PFSK-1 (cell line): ENCODE measurements around the gene DCBLD1.

Source experiments
- FOXP2 ChIP-seq: optimal IDR thresholded peaks from 2 replicates; pipeline ENCODE3; 2011; ENCODE audit warnings: borderline replicate concordance, control low read depth, inconsistent platforms; ENCODE audit not compliant: insufficient read depth; ENCODE audit errors: extremely low read length, extremely low read depth
- POLR2AphosphoS5 ChIP-seq: IDR thresholded peaks from 2 replicates; pipeline ENCODE4 v1.6.1; 2012; ENCODE audit warnings: low read depth, mild to moderate bottlenecking, control low read depth, low read length, moderate library complexity
- SIN3A ChIP-seq: IDR thresholded peaks from 2 replicates; pipeline ENCODE4 v1.6.1; 2012; ENCODE audit warnings: mild to moderate bottlenecking, low read length, moderate library complexity, borderline replicate concordance; ENCODE audit not compliant: insufficient read depth
- TAF1 ChIP-seq: IDR thresholded peaks from 2 replicates; pipeline ENCODE4 v1.6.1; 2012; ENCODE audit warnings: low read length, control low read depth, borderline replicate concordance; ENCODE audit not compliant: insufficient read depth
- TF ChIP-seq, protein P1 (sequence below), 2 experiments: IDR thresholded peaks; 2 replicates each; pipeline versions ENCODE4 v1.6.1 to v1.8.0; 2011 to 2012; ENCODE audit warnings: low read depth in 2 of 2, low read length in 2 of 2, control low read depth in 1 of 2, inconsistent platforms in 1 of 2, mild to moderate bottlenecking in 1 of 2, moderate library complexity in 1 of 2; ENCODE audit not compliant: insufficient read depth in 1 of 2

The DCBLD1 gene

GRCh38 chr6:117483645-117484016 is 1.2 kb downstream of the DCBLD1 start:
- no peak for TF ChIP-seq SIN3A
- TF ChIP-seq, protein P1, sequence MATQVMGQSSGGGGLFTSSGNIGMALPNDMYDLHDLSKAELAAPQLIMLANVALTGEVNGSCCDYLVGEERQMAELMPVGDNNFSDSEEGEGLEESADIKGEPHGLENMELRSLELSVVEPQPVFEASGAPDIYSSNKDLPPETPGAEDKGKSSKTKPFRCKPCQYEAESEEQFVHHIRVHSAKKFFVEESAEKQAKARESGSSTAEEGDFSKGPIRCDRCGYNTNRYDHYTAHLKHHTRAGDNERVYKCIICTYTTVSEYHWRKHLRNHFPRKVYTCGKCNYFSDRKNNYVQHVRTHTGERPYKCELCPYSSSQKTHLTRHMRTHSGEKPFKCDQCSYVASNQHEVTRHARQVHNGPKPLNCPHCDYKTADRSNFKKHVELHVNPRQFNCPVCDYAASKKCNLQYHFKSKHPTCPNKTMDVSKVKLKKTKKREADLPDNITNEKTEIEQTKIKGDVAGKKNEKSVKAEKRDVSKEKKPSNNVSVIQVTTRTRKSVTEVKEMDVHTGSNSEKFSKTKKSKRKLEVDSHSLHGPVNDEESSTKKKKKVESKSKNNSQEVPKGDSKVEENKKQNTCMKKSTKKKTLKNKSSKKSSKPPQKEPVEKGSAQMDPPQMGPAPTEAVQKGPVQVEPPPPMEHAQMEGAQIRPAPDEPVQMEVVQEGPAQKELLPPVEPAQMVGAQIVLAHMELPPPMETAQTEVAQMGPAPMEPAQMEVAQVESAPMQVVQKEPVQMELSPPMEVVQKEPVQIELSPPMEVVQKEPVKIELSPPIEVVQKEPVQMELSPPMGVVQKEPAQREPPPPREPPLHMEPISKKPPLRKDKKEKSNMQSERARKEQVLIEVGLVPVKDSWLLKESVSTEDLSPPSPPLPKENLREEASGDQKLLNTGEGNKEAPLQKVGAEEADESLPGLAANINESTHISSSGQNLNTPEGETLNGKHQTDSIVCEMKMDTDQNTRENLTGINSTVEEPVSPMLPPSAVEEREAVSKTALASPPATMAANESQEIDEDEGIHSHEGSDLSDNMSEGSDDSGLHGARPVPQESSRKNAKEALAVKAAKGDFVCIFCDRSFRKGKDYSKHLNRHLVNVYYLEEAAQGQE (IDR thresholded peaks at IDR 0.05; ENCODE audit: insufficient read depth in 1 of 2, low read depth in 2 of 2, low read length in 2 of 2), result no peak
- no peak for TF ChIP-seq FOXP2
- TF ChIP-seq TAF1, result no peak
- TF ChIP-seq POLR2AphosphoS5, result no peak

DNA sequence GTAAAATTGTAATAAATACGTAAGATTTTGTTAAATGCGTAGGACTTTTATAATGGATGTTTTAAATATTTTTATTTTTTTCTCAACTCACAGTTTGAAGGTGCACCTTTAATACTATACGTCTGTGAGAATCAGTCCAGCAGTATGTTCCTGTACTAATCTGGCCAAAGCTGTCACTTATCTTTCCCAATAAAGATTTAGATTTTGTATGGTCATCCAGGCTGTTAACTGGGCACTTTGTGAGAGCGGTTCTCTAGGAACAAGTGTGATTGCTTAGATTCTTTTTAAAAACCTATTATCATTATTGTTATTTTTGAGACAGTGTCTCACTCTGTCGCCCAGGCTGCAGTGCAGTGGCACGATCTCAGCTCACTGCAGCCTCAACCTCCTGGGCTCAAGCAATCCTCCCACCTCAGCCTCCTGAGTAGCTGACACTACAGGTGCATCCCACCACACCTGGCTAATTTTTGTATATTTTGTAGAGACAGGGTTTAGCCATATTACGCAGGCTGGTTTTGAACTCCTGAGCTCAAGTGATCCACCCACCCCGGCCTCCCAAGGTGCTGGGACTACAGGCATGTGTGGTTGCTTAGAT is 1.7 kb downstream of the DCBLD1 start:
- TF ChIP-seq FOXP2 (no peak), POLR2AphosphoS5 (no peak), SIN3A (no peak), TAF1 (no peak)
- TF ChIP-seq, protein P1 (IDR thresholded peaks at IDR 0.05; ENCODE audit: insufficient read depth in 1 of 2, low read depth in 2 of 2, low read length in 2 of 2), result no peak

DNA sequence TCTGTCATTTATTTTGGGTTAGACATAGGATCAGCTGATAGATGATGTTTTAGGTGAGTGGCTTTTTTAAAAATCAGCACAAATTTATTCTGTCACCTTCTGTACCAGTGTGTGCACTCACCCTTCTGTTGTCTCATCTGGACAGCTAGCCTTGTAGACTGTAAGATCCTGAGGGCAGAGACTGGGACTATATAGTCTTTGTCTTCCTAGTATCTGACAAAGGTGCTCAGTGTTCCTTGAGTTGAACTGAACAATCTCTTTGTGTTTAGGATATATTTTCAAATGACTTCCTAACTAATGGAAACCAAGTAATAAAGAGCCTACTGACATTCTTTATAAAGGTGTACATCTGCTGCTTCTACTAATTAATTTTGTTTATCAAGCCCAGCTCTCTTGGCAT is 3.0 kb downstream of the DCBLD1 start:
- TF ChIP-seq FOXP2, result no peak
- no peak for TF ChIP-seq SIN3A
- TF ChIP-seq, protein P1 (IDR thresholded peaks at IDR 0.05; ENCODE audit: insufficient read depth in 1 of 2, low read depth in 2 of 2, low read length in 2 of 2), result no peak
- no peak for TF ChIP-seq TAF1
- TF ChIP-seq POLR2AphosphoS5, result no peak

- TF ChIP-seq FOXP2, result no peak
Measured at GRCh38 chr6:117487821-117488220, 5.3 kb downstream of the DCBLD1 start.

- TF ChIP-seq TAF1 (no peak), POLR2AphosphoS5 (no peak), FOXP2 (no peak), SIN3A (no peak)
- TF ChIP-seq, protein P1 (IDR thresholded peaks at IDR 0.05; ENCODE audit: insufficient read depth in 1 of 2, low read depth in 2 of 2, low read length in 2 of 2), result no peak
Measured at GRCh38 chr6:117489003-117489402, 6.5 kb downstream of the DCBLD1 start.
